Left cardiac atrium (tissue), 4 donors: Measurements from ENCODE around the gene HSPD1. TPM values are rescaled to one million over a fixed set of nuclear protein-coding genes. Genes with fewer than 3 reads are reported as not detected.
"Not testable (repeated sequence)": the region's sequence is repeated elsewhere in the genome, so short reads cannot be mapped to it uniquely, and the experiment has no call there.

ENCODE experiments used
- ATAC-seq, 2 donors: fragments of 200-7000 bp; cut with Tn5 transposase; one replicate each; pipeline ENCODE4 v1.9.1; 2020; ENCODE audit warnings: mild to moderate bottlenecking in 2 of 2, moderate library complexity in 2 of 2
- DNase-seq: peaks from one replicate; pipeline ENCODE4 v3.0.0-alpha.2; 2020
- intact Hi-C, 2 donors: fragments of 100-400 bp; cut with DNase I; formaldehyde crosslinking; loops; one replicate each; pipeline versions ENCODE4 v1.14.1 to v1.15.1; 2022 to 2023
- total RNA-seq, 2 donors: library from RNA; stranded (reverse); fragmentation: NEBNext Ultra II Directional; extraction: Animal tissue kit (Norgen Biotek cat#: 25700); gene quantifications; one replicate each; pipeline ENCODE4 v1.2.1, GENCODE V29; 2021
- donor health status: DM: no; HTN: yes; CAD: no.
- donor health status: DM: no; HTN: yes; CAD: no; lungs with severe emphysema.
- donor health status: DM: yes; HTN: yes; CAD: no.
- donor health status: Dilated cardiomyopathy.

HSPD1 gene
- total RNA-seq, 2 donors from 2014 or later = 164 to 166 TPM

GRCh38 chr2:197498937-197499593, 575 bp downstream of the HSPD1 start:
- DNase-seq = peak; percentile 76
- ATAC-seq = peak; percentile 28 to 48
- intact Hi-C loops = loop anchor here (5.0 to 10.0 kb wide), 2 partner anchors 42 to 84 kb away; no protein-coding TSS in a partner anchor

- intact Hi-C loops = loop anchor here (5.0 to 10.0 kb wide), 2 partner anchors 41 to 84 kb away; no protein-coding TSS in a partner anchor
- DNase-seq (no peak), ATAC-seq (no peak)
These were observed 1.3 kb downstream of the HSPD1 start for GRCh38 chr2:197498235-197498936.

GRCh38 chr2:197497326-197497725, 2.3 kb downstream of the HSPD1 start:
- no peak for ATAC-seq
- DNase-seq = no peak
- intact Hi-C loops = loop anchor here (5.0 to 10.0 kb wide), 2 partner anchors 40 to 83 kb away; no protein-coding TSS in a partner anchor

- intact Hi-C loops = loop anchor here (5.0 to 10.0 kb wide), 2 partner anchors 39 to 82 kb away; no protein-coding TSS in a partner anchor
- no peak for DNase-seq
- ATAC-seq = no peak
These were observed 2.9 kb downstream of the HSPD1 start for GRCh38 chr2:197496695-197497094.

GRCh38 chr2:197495433-197496134, 4.1 kb downstream of the HSPD1 start:
- ATAC-seq = no peak
- intact Hi-C loops = loop anchor here (5.0 to 10.0 kb wide), 2 partner anchors 38 to 81 kb away; no protein-coding TSS in a partner anchor
- DNase-seq = no peak

GRCh38 chr2:197487385-197487784, 12.3 kb downstream of the HSPD1 start:
- DNase-seq = no peak
- ATAC-seq = no peak
- intact Hi-C loops = loop anchor here in 1 of 2 donors (5.0 kb wide), 1 partner anchor 90 kb away; no protein-coding TSS in a partner anchor

GRCh38 chr2:197486175-197486574, 13.5 kb downstream of the HSPD1 start:
- ATAC-seq = no peak
- intact Hi-C loops = loop anchor here in 1 of 2 donors (5.0 kb wide), 1 partner anchor 89 kb away; no protein-coding TSS in a partner anchor
- no peak for DNase-seq

- DNase-seq, intact Hi-C loops, ATAC-seq: not testable (repeated sequence)
These were observed 15.4 kb downstream of the HSPD1 start for GRCh38 chr2:197484248-197484647.

GRCh38 chr2:197480165-197481036, 19.2 kb downstream of the HSPD1 start:
- ATAC-seq = peak in 1 of 2 donors; percentile 11
- intact Hi-C loops = no loop called here
- no peak for DNase-seq

GRCh38 chr2:197477797-197478196, 21.8 kb downstream of the HSPD1 start:
- ATAC-seq = no peak
- intact Hi-C loops = no loop called here
- no peak for DNase-seq

GRCh38 chr2:197472166-197472565, 27.5 kb downstream of the HSPD1 start:
- DNase-seq (no peak), ATAC-seq (no peak)
- intact Hi-C loops = no loop called here

- no peak for DNase-seq
- ATAC-seq = no peak
- intact Hi-C loops = no loop called here
These were observed 35.5 kb downstream of the HSPD1 start for GRCh38 chr2:197464175-197464574.

GRCh38 chr2:197461057-197461456, 38.6 kb downstream of the HSPD1 start:
- intact Hi-C loops = no loop called here
- ATAC-seq = peak in 1 of 2 donors; percentile 71

GRCh38 chr2:197460649-197461048, 39.0 kb downstream of the HSPD1 start:
- ATAC-seq (no peak), DNase-seq (no peak)
- intact Hi-C loops = no loop called here

More at GRCh38 chr2:197461057-197461456, 38.6 kb downstream of the HSPD1 start:
- no peak for DNase-seq

GRCh38 chr2:197455428-197455827, 44.2 kb downstream of the HSPD1 start:
- ATAC-seq (no peak), DNase-seq (no peak)
- intact Hi-C loops = loop anchor here in 1 of 2 donors (5.0 kb wide), 1 partner anchor 42 kb away; the partner anchor contains the start of gene HSPD1

GRCh38 chr2:197454923-197455322, 44.7 kb downstream of the HSPD1 start:
- no peak for ATAC-seq
- intact Hi-C loops = loop anchor here in 1 of 2 donors (5.0 kb wide), 1 partner anchor 42 kb away; the partner anchor contains the start of gene HSPD1
- no peak for DNase-seq

- intact Hi-C loops = loop anchor here in 1 of 2 donors (2.0 kb wide), 1 partner anchor 19 kb away; the partner anchor contains the start of gene SF3B1
- peak; percentile 72 to 80 for ATAC-seq
- DNase-seq = no peak
These were observed 45.7 kb downstream of the HSPD1 start for GRCh38 chr2:197453914-197454398.
